SK-N-SH treated with all-trans-retinoic acid at 6 μM for 48 hours (cell line): ENCODE measurements around the gene FGF4.

Source experiments
- ATAC-seq: fragments of 200-7000 bp; cut with Tn5 transposase; 3 replicates; pipeline ENCODE4 v1.9.1; 2020; ENCODE audit warnings: mild to moderate bottlenecking, moderate library complexity
- BACH2 ChIP-seq: fragments of 250-450 bp; sonication (Bioruptor Pico); IDR thresholded peaks from 2 replicates; pipeline ENCODE4 v1.9.0; 2021; ENCODE audit warnings: mild to moderate bottlenecking, borderline replicate concordance
- CSDC2 ChIP-seq: fragments of 250-450 bp; sonication (Bioruptor Pico); IDR thresholded peaks from 2 replicates; pipeline ENCODE4 v1.5.0; 2020; ENCODE audit warnings: mild to moderate bottlenecking, moderate library complexity
- ESRRG ChIP-seq: fragments of 250-450 bp; sonication (Bioruptor Pico); IDR thresholded peaks from 2 replicates; pipeline ENCODE4 v1.6.1; 2021; ENCODE audit warnings: mild to moderate bottlenecking
- GLIS3 ChIP-seq: fragments of 250-450 bp; sonication (Bioruptor Pico); IDR thresholded peaks from 2 replicates; pipeline ENCODE4 v1.5.0; 2020; ENCODE audit warnings: mild to moderate bottlenecking, moderate library complexity
- ISL1 ChIP-seq: fragments of 250-450 bp; sonication (Bioruptor Pico); IDR thresholded peaks from 2 replicates; pipeline ENCODE4 v2.1.2; 2022; ENCODE audit warnings: mild to moderate bottlenecking, moderate library complexity
- OSR1 ChIP-seq: fragments of 250-450 bp; sonication (Bioruptor Pico); IDR thresholded peaks from 2 replicates; pipeline ENCODE4 v1.8.0; 2022; ENCODE audit warnings: moderate library complexity, mild to moderate bottlenecking, inconsistent platforms
- PPARA ChIP-seq: fragments of 250-450 bp; sonication (Bioruptor Pico); IDR thresholded peaks from 2 replicates; pipeline ENCODE4 v1.5.0; 2020; ENCODE audit warnings: mild to moderate bottlenecking, borderline replicate concordance
- RARB ChIP-seq: fragments of 250-450 bp; sonication (Bioruptor Pico); IDR thresholded peaks from 2 replicates; pipeline ENCODE4 v1.8.0; 2021; ENCODE audit warnings: mild to moderate bottlenecking, moderate library complexity
- SNAI2 ChIP-seq: fragments of 250-450 bp; sonication (Bioruptor Pico); IDR thresholded peaks from 2 replicates; pipeline ENCODE4 v1.5.0; 2020; ENCODE audit warnings: mild to moderate bottlenecking, moderate library complexity
- TCF4 ChIP-seq: fragments of 250-450 bp; sonication (Bioruptor Pico); IDR thresholded peaks from 2 replicates; pipeline ENCODE4 v1.8.0; 2021; ENCODE audit warnings: mild to moderate bottlenecking, moderate library complexity, borderline replicate concordance
- TOX ChIP-seq: fragments of 250-450 bp; sonication (Bioruptor Pico); IDR thresholded peaks from 2 replicates; pipeline ENCODE4 v1.8.0; 2021; ENCODE audit warnings: mild to moderate bottlenecking, moderate library complexity, borderline replicate concordance
- ZC3H10 ChIP-seq: fragments of 250-450 bp; sonication (Bioruptor Pico); IDR thresholded peaks from 2 replicates; pipeline ENCODE4 v1.5.1; 2021; ENCODE audit warnings: mild to moderate bottlenecking, moderate library complexity
- ZFP3 ChIP-seq: fragments of 250-450 bp; sonication (Bioruptor Pico); IDR thresholded peaks from 2 replicates; pipeline ENCODE4 v1.5.0; 2020; ENCODE audit warnings: mild to moderate bottlenecking, moderate library complexity
- ZFP30 ChIP-seq: fragments of 450-650 bp; formaldehyde crosslinking; IDR thresholded peaks from 2 replicates; pipeline ENCODE4 v1.5.0; 2022; ENCODE audit warnings: mild to moderate bottlenecking, moderate library complexity
- ZNF565 ChIP-seq: fragments of 450-650 bp; formaldehyde crosslinking; conservative IDR thresholded peaks from 2 replicates; pipeline ENCODE4 v1.5.0; 2020; ENCODE audit warnings: low read depth, mild to moderate bottlenecking, moderate library complexity
- ZNF70 ChIP-seq: fragments of 450-650 bp; formaldehyde crosslinking; IDR thresholded peaks from 2 replicates; pipeline ENCODE4 v1.5.0; 2020; ENCODE audit warnings: mild to moderate bottlenecking, moderate library complexity
- ZNF8 ChIP-seq: fragments of 450-650 bp; formaldehyde crosslinking; IDR thresholded peaks from 2 replicates; pipeline ENCODE4 v1.5.0; 2020; ENCODE audit warnings: mild to moderate bottlenecking, moderate library complexity
- TF ChIP-seq, protein P1 (sequence below): fragments of 250-450 bp; sonication (Bioruptor Pico); IDR thresholded peaks from 2 replicates; pipeline ENCODE4 v1.5.1; 2021; ENCODE audit warnings: mild to moderate bottlenecking, moderate library complexity
- TF ChIP-seq, protein P2 (sequence below): fragments of 250-450 bp; sonication (Bioruptor Pico); IDR thresholded peaks from 2 replicates; pipeline ENCODE4 v1.5.0; 2020; ENCODE audit warnings: mild to moderate bottlenecking, moderate library complexity
- TF ChIP-seq, protein P3 (sequence below): fragments of 250-450 bp; sonication (Bioruptor Pico); IDR thresholded peaks from 2 replicates; pipeline ENCODE4 v1.8.0; 2021; ENCODE audit warnings: low read depth, mild to moderate bottlenecking, moderate library complexity, borderline replicate concordance
- TF ChIP-seq, protein P4 (sequence below): fragments of 250-450 bp; sonication (Bioruptor Pico); IDR thresholded peaks from 2 replicates; pipeline ENCODE4 v1.5.1; 2020; ENCODE audit warnings: low read depth, mild to moderate bottlenecking, moderate library complexity
- TF ChIP-seq, protein P5 (sequence below): fragments of 250-450 bp; sonication (Bioruptor Pico); IDR thresholded peaks from 2 replicates; pipeline ENCODE4 v1.8.0; 2020; ENCODE audit warnings: mild to moderate bottlenecking, moderate library complexity, borderline replicate concordance

The FGF4 gene

DNA sequence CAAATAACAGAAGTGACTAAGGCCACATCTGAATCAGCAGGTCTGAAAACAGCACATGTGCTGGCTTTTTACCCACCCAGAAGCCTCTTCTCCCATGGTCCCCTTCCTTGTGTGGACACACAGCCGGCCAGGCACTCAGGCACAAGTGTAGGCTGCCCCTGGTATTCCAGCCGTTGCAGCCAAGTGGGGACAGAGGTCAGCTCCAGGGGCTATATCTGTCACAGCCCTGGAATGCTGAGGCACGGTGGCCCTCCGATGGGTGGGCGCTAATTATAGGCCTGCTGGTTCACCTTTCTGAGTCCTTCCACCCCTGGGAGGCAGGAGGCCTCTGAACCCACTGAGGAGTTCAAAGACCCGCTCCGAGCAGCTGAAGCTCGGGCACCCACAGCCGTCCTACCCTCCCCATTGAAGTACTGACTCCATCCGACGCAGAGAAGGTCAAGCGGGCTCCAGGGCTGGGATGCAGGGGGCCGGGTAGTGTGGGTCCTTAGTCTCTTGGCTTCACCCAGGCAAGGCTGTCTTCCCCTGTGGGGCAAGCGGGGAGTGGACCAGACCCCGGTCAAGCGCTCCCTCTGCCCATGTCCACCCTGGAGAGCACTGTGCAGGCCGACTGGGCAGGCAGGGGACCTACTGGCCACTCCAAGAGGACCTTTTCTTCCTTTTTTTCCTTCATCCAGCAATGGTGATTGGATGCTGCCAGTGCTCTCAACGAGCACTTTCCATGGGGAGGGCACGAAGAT lies 29.8 kb upstream of the FGF4 start:
- TF ChIP-seq ZNF565 (no peak), ZFP3 (CRISPR knock-in tag) (no peak), CSDC2 (CRISPR knock-in tag) (no peak), GLIS3 (no peak), TOX (CRISPR knock-in tag) (no peak), ZC3H10 (CRISPR knock-in tag) (no peak), BACH2 (CRISPR knock-in tag) (no peak), ZNF70 (CRISPR knock-in tag) (no peak), PPARA (CRISPR knock-in tag) (no peak), TCF4 (no peak), ZNF8 (CRISPR knock-in tag) (no peak), ESRRG (no peak), RARB (CRISPR knock-in tag) (no peak), SNAI2 (no peak), ZFP30 (CRISPR knock-in tag) (no peak), ISL1 (CRISPR knock-in tag) (no peak)
- TF ChIP-seq, protein P1, sequence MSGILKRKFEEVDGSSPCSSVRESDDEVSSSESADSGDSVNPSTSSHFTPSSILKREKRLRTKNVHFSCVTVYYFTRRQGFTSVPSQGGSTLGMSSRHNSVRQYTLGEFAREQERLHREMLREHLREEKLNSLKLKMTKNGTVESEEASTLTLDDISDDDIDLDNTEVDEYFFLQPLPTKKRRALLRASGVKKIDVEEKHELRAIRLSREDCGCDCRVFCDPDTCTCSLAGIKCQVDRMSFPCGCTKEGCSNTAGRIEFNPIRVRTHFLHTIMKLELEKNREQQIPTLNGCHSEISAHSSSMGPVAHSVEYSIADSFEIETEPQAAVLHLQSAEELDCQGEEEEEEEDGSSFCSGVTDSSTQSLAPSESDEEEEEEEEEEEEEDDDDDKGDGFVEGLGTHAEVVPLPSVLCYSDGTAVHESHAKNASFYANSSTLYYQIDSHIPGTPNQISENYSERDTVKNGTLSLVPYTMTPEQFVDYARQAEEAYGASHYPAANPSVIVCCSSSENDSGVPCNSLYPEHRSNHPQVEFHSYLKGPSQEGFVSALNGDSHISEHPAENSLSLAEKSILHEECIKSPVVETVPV (CRISPR knock-in tag): no peak
- TF ChIP-seq, protein P2, sequence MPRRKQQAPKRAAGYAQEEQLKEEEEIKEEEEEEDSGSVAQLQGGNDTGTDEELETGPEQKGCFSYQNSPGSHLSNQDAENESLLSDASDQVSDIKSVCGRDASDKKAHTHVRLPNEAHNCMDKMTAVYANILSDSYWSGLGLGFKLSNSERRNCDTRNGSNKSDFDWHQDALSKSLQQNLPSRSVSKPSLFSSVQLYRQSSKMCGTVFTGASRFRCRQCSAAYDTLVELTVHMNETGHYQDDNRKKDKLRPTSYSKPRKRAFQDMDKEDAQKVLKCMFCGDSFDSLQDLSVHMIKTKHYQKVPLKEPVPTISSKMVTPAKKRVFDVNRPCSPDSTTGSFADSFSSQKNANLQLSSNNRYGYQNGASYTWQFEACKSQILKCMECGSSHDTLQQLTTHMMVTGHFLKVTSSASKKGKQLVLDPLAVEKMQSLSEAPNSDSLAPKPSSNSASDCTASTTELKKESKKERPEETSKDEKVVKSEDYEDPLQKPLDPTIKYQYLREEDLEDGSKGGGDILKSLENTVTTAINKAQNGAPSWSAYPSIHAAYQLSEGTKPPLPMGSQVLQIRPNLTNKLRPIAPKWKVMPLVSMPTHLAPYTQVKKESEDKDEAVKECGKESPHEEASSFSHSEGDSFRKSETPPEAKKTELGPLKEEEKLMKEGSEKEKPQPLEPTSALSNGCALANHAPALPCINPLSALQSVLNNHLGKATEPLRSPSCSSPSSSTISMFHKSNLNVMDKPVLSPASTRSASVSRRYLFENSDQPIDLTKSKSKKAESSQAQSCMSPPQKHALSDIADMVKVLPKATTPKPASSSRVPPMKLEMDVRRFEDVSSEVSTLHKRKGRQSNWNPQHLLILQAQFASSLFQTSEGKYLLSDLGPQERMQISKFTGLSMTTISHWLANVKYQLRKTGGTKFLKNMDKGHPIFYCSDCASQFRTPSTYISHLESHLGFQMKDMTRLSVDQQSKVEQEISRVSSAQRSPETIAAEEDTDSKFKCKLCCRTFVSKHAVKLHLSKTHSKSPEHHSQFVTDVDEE (CRISPR knock-in tag): no peak
- TF ChIP-seq, protein P3, sequence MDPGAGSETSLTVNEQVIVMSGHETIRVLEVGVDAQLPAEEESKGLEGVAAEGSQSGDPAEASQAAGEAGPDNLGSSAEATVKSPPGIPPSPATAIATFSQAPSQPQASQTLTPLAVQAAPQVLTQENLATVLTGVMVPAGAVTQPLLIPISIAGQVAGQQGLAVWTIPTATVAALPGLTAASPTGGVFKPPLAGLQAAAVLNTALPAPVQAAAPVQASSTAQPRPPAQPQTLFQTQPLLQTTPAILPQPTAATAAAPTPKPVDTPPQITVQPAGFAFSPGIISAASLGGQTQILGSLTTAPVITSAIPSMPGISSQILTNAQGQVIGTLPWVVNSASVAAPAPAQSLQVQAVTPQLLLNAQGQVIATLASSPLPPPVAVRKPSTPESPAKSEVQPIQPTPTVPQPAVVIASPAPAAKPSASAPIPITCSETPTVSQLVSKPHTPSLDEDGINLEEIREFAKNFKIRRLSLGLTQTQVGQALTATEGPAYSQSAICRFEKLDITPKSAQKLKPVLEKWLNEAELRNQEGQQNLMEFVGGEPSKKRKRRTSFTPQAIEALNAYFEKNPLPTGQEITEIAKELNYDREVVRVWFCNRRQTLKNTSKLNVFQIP (CRISPR knock-in tag): no peak
- TF ChIP-seq, protein P4, sequence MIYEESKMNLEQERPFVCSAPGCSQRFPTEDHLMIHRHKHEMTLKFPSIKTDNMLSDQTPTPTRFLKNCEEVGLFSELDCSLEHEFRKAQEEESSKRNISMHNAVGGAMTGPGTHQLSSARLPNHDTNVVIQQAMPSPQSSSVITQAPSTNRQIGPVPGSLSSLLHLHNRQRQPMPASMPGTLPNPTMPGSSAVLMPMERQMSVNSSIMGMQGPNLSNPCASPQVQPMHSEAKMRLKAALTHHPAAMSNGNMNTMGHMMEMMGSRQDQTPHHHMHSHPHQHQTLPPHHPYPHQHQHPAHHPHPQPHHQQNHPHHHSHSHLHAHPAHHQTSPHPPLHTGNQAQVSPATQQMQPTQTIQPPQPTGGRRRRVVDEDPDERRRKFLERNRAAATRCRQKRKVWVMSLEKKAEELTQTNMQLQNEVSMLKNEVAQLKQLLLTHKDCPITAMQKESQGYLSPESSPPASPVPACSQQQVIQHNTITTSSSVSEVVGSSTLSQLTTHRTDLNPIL (CRISPR knock-in tag): no peak
- TF ChIP-seq, all 23 proteins: peak for 0
- ATAC-seq: no peak

DNA sequence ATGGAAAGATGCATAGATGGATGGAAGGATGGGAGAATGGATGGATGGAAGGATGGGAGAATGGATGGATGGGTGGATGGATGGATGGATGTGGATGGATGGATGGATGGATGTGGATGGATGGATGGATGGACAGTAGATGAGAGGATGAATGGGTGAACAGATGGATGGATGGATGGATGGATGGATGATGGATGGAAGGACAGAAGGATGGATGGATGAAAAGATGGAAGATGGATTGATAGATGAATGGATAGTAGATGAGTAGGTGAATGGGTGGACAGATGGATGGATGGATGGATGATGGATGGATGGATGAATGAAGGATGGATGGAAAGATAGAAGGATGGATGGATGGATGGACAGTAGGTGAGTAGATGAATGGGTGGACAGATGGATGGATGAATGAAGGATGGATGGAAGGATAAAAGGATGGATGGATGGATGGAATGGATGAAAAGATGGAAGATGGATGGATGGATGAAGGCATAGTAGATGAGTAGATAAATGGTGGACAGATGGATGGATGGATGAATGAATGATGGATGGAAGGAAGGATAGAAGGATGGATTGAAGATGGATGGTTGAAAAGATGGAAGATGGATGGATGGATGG lies 28.6 kb upstream of the FGF4 start:
- ATAC-seq: no peak
- TF ChIP-seq CSDC2 (CRISPR knock-in tag) (no peak), GLIS3 (no peak), ZNF8 (CRISPR knock-in tag) (no peak), PPARA (CRISPR knock-in tag) (no peak), OSR1 (no peak), ISL1 (CRISPR knock-in tag) (no peak), TCF4 (no peak), ZFP3 (CRISPR knock-in tag) (no peak), BACH2 (CRISPR knock-in tag) (no peak), ESRRG (no peak), TOX (CRISPR knock-in tag) (no peak), ZNF70 (CRISPR knock-in tag) (no peak), SNAI2 (no peak), RARB (CRISPR knock-in tag) (no peak)
- TF ChIP-seq, protein P4 (CRISPR knock-in tag): no peak
- TF ChIP-seq, protein P5, sequence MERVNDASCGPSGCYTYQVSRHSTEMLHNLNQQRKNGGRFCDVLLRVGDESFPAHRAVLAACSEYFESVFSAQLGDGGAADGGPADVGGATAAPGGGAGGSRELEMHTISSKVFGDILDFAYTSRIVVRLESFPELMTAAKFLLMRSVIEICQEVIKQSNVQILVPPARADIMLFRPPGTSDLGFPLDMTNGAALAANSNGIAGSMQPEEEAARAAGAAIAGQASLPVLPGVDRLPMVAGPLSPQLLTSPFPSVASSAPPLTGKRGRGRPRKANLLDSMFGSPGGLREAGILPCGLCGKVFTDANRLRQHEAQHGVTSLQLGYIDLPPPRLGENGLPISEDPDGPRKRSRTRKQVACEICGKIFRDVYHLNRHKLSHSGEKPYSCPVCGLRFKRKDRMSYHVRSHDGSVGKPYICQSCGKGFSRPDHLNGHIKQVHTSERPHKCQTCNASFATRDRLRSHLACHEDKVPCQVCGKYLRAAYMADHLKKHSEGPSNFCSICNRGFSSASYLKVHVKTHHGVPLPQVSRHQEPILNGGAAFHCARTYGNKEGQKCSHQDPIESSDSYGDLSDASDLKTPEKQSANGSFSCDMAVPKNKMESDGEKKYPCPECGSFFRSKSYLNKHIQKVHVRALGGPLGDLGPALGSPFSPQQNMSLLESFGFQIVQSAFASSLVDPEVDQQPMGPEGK (CRISPR knock-in tag): no peak
- TF ChIP-seq, protein P1 (CRISPR knock-in tag): no peak
- TF ChIP-seq, protein P2 (CRISPR knock-in tag): no peak
